GM12891 (cell line): Measurements from ENCODE around the gene ADAM15.

Source experiments
- DNase-seq: peaks from one replicate; pipeline ENCODE4 v3.0.0; 2011; ENCODE audit warnings: low spot score; ENCODE audit not compliant: insufficient read length
- FAIRE-seq: peaks from 2 replicates; lab custom pipeline; 2011; peaks lifted over from hg19 to GRCh38; lab: Jason Lieb, UNC
- PAX5 ChIP-seq: IDR thresholded peaks from 2 replicates; pipeline ENCODE4 v1.6.1; 2011; ENCODE audit warnings: low read length, moderate library complexity, mild to moderate bottlenecking; ENCODE audit not compliant: insufficient read depth, severe bottlenecking
- POLR2A ChIP-seq: IDR thresholded peaks from 2 replicates; pipeline ENCODE4 v1.6.1; 2011; ENCODE audit warnings: low read depth, low read length, control low read depth
- POLR2AphosphoS5 ChIP-seq: IDR thresholded peaks from 2 replicates; pipeline ENCODE4 v1.6.1; 2011; ENCODE audit warnings: low read depth, low read length, control low read depth
- POU2F2 ChIP-seq: IDR thresholded peaks from 2 replicates; pipeline ENCODE4 v1.6.1; 2011; ENCODE audit warnings: low read depth, mild to moderate bottlenecking, control low read depth, low read length, moderate library complexity
- SPI1 ChIP-seq: IDR thresholded peaks from 2 replicates; pipeline ENCODE4 v1.6.1; 2011; ENCODE audit warnings: low read depth, low read length, control low read depth
- TAF1 ChIP-seq: IDR thresholded peaks from 2 replicates; pipeline ENCODE4 v1.6.1; 2011; ENCODE audit warnings: low read depth, low read length, control low read depth

Gene ADAM15

DNA sequence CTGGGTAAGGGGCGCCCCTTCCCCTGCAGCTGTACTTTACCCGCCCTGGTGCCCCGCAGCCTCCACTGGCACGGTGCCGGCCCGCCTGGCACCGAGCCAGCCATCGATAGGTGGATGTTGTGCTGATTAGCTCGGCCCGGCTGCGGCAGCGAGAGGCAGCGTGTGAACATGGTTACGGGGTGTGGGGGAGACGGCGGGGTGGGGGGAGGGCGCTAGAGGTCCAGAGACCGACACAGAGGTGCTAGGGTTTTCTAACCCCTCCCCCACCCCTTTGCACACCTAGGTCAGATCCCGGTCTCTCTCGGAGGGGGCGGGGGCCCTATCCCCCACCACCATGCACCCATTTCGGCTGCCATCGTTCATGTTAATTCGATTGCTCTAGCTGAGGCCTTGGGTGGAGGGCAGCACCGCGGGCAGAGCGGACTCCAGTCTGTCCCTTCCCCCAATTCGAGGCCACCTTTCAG, 19.1 kb downstream of the ADAM15 start:
- no peak for FAIRE-seq
- no peak for DNase-seq
- TF ChIP-seq POU2F2 (no peak), POLR2A (no peak), POLR2AphosphoS5 (no peak), PAX5 (no peak), SPI1 (no peak), TAF1 (no peak)

DNA sequence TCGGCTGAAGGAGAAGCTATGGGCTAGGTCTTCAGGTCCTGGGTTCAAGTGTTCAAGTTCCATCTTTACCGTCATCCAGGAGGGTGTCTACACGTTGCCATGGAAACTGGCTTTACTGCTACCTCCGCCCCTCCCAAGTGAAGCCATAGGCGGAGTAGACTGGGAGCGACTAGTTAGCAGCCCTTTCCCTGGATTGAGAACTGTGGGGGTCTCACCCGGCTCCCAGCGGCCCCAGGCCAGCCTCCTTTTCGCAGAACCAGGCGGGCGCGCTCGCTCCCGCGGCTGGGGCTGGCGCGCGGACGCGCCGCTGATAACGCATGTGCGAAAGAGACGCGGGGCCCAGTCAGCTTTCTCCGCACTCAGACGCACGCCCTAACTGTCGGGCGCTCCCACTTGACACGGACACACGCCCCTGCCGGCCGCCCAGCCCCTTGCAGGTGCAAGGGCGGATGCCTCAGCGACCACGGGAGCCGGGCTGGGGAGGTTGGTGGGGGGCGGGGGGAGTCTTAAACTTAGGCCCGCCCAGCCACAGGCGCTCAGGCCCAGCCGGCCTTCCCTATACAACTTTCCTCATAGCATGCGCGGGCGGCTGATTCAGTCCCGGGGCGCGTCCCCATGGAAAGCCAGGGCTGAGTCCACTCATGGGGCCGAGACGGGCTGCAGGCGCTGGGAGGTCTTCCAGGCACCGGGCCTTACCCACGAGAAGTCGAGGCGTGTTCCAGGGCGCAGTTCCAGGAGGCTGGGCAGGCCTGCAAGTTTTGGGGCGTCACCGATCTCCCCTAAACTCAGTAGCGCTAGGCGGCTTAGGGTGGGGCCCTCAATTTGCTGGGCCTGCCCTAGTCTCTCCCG, 19.8 kb downstream of the ADAM15 start:
- peak; percentile 77 for FAIRE-seq
- peak; percentile 85 for DNase-seq
- TF ChIP-seq PAX5 (no peak), POU2F2 (no peak), SPI1 (no peak), POLR2A (no peak), POLR2AphosphoS5 (no peak), TAF1 (no peak)

DNA sequence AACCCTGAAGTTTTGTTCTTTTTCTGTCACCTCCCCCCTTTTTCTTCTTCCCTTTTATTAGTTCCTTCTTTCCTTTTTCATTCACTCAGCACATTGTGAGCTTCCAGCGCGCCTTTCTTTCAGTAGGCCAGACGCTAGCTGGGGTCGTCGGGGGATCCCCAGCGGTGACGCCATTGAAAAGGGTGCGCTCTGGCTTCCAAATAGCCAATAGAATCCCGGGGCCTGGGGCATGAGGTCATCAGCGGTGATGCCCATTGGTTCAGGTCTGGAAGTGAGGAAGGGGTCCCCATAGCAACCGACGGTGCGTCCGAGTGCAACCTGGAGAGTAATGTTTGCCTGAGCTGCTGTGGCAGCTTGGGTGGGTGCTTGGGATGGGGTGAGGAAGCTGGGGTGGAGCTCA, 20.6 kb downstream of the ADAM15 start:
- TF ChIP-seq PAX5 (no peak), POU2F2 (no peak), POLR2A (no peak), POLR2AphosphoS5 (no peak), SPI1 (no peak), TAF1 (no peak)
- FAIRE-seq = no peak
- DNase-seq = no peak

DNA sequence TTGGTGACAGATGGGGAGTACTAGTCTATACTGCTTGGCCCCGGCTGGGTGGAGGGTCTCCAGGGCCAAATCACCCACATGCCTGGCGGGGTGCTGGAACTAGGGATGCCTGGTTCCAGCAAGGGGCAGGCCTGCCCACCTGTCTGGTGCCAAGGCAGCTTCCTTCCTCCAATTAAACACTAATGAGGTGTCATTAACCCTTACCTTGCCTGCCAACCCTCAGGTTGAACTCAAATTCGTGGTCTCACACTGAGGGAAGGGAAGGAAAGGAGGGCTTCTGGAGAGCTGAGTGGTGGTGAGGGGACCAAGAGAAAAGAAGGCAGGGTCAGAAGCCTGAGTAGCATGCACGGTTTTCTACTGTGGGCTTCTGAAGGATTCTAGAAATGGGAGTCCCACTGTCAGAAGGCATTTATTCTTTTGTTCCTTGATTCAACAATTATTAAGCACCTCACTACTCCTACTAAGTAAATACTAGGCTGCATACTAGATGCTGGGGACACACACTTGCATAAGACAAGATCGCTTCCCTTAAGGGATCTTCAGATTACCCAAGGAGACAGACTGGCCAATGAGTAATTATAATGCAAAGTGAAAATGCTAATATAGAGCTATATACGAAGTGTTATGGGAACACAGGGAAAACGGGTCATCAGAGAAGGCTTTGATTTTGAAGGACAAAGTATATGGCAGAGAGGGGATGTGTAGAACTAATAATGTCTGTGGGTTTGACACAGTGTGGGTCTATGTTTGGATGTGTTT, 21.6 kb downstream of the ADAM15 start:
- FAIRE-seq = no peak
- TF ChIP-seq PAX5 (no peak), POLR2A (no peak), POU2F2 (no peak), POLR2AphosphoS5 (no peak), TAF1 (no peak), SPI1 (no peak)
- DNase-seq = no peak

DNA sequence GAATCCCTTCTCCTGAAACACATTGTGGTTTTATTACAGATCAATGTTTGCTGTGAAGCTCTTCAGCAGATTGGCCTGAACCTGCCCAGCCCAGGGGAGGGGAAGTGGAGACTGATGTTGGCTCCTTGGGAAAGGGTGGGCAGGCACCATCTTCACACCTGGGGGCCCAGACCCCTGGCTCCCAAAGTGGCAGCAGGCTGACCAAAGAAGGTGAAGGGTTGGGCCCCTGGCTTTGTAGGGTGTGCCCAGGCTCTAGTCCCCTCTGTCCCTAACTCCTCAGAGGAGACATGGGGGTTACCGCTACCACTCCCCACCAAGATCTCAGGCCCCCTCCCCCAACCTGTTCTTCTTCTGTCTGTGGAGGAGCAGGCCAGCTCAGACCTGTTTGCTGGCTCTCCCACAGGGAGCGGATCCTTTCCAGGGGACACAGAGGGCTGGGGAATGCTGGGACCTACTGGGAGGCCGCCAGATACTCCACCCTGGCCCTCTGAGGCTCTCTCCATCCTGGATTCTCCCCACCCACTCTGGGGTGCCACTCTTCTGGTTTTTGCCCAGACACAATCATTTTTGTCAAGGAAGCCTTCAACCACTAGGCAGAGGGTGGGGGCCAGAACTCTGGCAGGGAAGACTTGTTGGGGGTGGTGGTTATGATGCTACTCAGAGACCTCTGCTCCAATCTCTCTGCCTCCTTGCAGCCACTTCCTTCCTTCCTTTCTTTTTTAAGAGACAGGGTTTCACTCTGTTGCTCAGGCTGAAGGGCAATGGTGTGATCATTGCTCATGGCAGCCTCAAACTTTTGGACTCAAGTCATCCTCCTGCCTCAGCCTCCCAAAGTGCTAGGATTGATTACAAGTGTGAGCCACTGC, 22.5 kb downstream of the ADAM15 start:
- FAIRE-seq = no peak
- DNase-seq = no peak
- TF ChIP-seq POU2F2 = no peak
- no peak for TF ChIP-seq POLR2AphosphoS5
- no peak for TF ChIP-seq POLR2A
- no peak for TF ChIP-seq TAF1
- TF ChIP-seq PAX5 = no peak
- TF ChIP-seq SPI1 = no peak

DNA sequence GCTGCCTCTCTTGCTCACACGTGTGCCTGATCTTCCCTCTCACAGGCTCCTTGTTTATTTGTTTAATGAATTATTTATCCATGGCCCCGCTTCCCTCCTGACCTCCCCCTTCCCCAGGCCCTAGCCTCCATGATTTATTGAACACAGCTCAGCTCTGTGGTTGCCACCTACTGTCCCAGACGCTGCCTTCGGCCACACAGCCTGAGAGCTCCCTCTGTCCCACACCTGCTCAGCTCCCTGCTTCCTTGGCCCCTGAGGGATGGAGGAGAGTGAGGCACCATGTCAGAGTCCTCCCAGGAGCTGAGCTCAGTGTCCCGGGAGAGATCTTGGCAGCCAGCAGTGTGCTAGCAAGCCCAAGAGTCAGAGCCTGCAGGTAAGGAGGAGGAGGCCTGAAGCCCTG, 24.4 kb downstream of the ADAM15 start:
- TF ChIP-seq POLR2AphosphoS5 (no peak), SPI1 (no peak), PAX5 (no peak), POU2F2 (no peak), POLR2A (no peak), TAF1 (no peak)
- FAIRE-seq = no peak

DNA sequence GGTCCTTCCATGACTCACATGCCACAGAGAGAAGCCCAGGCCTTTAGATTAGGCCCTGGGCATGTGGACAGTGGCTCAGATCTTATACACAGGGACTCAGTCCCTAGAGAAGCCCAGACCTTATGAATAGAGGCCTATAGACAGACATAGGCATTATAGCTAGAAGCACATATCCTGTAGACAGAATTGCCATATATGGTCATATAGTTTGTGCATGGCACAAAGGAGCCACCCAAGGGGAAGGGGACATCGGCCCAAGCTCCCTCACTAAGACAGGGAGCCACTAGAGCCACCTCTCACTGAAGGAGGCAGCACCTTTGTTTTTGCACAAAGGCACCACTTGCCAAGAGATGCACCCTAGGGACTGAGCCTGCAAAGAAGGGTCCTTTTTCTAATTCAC, 25.3 kb downstream of the ADAM15 start:
- DNase-seq = no peak
- no peak for TF ChIP-seq PAX5
- no peak for TF ChIP-seq SPI1
- TF ChIP-seq TAF1 = no peak
- no peak for TF ChIP-seq POLR2A
- TF ChIP-seq POLR2AphosphoS5 = no peak
- no peak for TF ChIP-seq POU2F2
- FAIRE-seq = no peak

More for the DNA sequence above, 24.4 kb downstream of the ADAM15 start:
- DNase-seq = no peak

DNA sequence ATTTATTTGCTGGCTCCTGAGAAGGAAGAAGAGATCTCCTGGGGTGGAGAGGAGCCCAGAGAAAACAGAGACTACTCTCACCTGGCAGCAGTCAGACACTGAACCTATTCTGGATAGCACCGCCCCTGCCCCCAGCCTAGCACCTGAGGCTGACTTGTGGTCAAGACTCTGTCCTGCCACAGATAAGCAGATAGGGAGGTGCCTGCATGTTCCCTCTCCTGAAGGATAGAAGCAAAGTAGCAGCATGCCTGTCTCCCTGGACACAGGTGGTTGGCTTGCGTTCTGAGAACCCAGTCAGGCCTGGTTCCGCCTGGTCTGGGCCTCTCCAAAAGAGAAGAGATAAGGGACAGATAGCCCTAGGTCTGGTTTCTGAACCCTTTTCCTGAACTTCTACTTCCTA, 26.2 kb downstream of the ADAM15 start:
- TF ChIP-seq POLR2AphosphoS5 = no peak
- TF ChIP-seq POU2F2 = no peak
- TF ChIP-seq POLR2A = no peak
- TF ChIP-seq SPI1 = no peak
- FAIRE-seq = no peak
- DNase-seq = no peak
